ENCODE data around the gene WDFY3. TPM values are rescaled to one million over a fixed set of nuclear protein-coding genes. Genes with fewer than 3 reads are reported as not detected.

The WDFY3 gene
- total and polyA plus RNA-seq, 2 experiments from 2014 or later, result 8.0 to 89.0 TPM

DNA sequence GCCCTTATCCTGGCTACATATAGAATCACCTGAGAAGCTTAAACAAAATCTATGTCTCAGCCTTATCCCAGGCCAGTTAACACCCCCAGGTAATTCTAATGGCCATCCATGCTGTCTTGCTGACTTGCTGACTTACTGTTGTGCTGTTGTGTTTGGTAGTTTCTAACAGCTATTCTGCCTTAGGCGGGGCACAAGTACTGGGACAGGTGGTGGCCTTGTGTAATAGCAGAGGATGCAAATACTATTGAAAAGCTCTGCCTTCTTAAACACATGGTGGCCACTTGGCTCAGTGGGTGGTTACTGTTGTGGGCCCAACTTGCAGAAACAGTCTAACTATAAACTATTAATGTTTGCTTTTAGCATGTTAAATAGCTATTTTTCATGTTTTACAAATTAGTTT lies 327.3 kb downstream of the WDFY3 start (continued):
- TF ChIP-seq ETS1 (IDR thresholded peaks at IDR 0.05) (no peak), REST (IDR thresholded peaks at IDR 0.05; ENCODE audit: unreplicated experiment) (no peak), JUNB (IDR thresholded peaks at IDR 0.05; ENCODE audit: unreplicated experiment) (no peak), EZH2phosphoT487 (IDR thresholded peaks at IDR 0.05; ENCODE audit: unreplicated experiment) (no peak), NANOG (IDR thresholded peaks at IDR 0.05; ENCODE audit: borderline replicate concordance) (no peak)

DNA sequence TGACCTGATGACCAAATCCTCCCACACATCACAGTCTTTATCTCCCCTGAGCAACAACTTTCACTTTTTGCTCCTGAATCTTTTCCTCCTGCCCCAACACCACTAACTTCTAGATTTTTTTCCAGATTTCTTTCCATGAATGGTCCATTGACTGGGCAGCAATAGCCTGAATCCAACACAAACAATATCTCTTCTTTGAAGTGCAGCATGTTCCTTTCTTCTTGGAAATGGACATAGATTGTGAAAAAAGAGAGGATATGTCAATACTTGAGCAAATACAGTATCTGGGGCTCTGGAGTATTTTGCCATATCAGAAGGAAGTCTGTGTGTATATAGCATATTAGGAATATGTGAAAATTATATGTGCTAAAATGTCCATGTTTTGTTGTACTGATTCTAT lies 328.4 kb downstream of the WDFY3 start:
- Histone ChIP-seq H3K9me2 (ENCODE audit: insufficient read depth) (no peaks in the 10 kb centered on the region), H3K4me1 (ENCODE audit: insufficient read depth) (no peaks in the 10 kb centered on the region), H3K79me2 (replicated peaks; ENCODE audit: insufficient read depth) (no peaks in the 10 kb centered on the region), H2AFZ (no peak overlapping the region), H3K27me3 (ENCODE audit: insufficient read depth) (no peaks in the 10 kb centered on the region), H3K27ac (ENCODE audit: low read depth) (no peak overlapping the region), H4K20me1 (replicated peaks; ENCODE audit: insufficient read depth) (no peaks in the 10 kb centered on the region), H3K4me3 (no peak overlapping the region), H3K4me2 (no peak overlapping the region), H3K36me3 (ENCODE audit: insufficient read depth) (peaks cover 8% of the 10 kb centered on the region), H3F3A (replicated peaks; ENCODE audit: low read depth) (no peaks in the 10 kb centered on the region)
- ATAC-seq (no peak), DNase-seq (ENCODE audit: low spot score) (no peak)
- no peaks in the 10 kb centered on the region for H3K27me3 Mint-ChIP-seq (ENCODE audit: insufficient read depth, low read depth, poor library complexity)
- H3K4me3 Mint-ChIP-seq, result no peak overlapping the region
- peaks cover 33% of the 10 kb centered on the region for H3K36me3 Mint-ChIP-seq (ENCODE audit: low read depth)
- no peak overlapping the region for H3K27ac Mint-ChIP-seq
- peaks cover 2% of the 10 kb centered on the region; the same call in 1 of the 3 replicates for H3K4me1 Mint-ChIP-seq
- H3K9me3 Mint-ChIP-seq, result no peaks in the 10 kb centered on the region
- TF ChIP-seq ZNF331 (CRISPR knock-in tag; IDR thresholded peaks at IDR 0.05; ENCODE audit: low read depth) (no peak), ETS1 (IDR thresholded peaks at IDR 0.05) (no peak), STAT1 (IDR thresholded peaks at IDR 0.05; ENCODE audit: unreplicated experiment) (no peak), EZH2 (IDR thresholded peaks at IDR 0.05; ENCODE audit: low read depth, unreplicated experiment) (no peak), EZH2phosphoT487 (IDR thresholded peaks at IDR 0.05; ENCODE audit: unreplicated experiment) (no peak), REST (IDR thresholded peaks at IDR 0.05; ENCODE audit: unreplicated experiment) (no peak)
- TF ChIP-seq, protein P1, sequence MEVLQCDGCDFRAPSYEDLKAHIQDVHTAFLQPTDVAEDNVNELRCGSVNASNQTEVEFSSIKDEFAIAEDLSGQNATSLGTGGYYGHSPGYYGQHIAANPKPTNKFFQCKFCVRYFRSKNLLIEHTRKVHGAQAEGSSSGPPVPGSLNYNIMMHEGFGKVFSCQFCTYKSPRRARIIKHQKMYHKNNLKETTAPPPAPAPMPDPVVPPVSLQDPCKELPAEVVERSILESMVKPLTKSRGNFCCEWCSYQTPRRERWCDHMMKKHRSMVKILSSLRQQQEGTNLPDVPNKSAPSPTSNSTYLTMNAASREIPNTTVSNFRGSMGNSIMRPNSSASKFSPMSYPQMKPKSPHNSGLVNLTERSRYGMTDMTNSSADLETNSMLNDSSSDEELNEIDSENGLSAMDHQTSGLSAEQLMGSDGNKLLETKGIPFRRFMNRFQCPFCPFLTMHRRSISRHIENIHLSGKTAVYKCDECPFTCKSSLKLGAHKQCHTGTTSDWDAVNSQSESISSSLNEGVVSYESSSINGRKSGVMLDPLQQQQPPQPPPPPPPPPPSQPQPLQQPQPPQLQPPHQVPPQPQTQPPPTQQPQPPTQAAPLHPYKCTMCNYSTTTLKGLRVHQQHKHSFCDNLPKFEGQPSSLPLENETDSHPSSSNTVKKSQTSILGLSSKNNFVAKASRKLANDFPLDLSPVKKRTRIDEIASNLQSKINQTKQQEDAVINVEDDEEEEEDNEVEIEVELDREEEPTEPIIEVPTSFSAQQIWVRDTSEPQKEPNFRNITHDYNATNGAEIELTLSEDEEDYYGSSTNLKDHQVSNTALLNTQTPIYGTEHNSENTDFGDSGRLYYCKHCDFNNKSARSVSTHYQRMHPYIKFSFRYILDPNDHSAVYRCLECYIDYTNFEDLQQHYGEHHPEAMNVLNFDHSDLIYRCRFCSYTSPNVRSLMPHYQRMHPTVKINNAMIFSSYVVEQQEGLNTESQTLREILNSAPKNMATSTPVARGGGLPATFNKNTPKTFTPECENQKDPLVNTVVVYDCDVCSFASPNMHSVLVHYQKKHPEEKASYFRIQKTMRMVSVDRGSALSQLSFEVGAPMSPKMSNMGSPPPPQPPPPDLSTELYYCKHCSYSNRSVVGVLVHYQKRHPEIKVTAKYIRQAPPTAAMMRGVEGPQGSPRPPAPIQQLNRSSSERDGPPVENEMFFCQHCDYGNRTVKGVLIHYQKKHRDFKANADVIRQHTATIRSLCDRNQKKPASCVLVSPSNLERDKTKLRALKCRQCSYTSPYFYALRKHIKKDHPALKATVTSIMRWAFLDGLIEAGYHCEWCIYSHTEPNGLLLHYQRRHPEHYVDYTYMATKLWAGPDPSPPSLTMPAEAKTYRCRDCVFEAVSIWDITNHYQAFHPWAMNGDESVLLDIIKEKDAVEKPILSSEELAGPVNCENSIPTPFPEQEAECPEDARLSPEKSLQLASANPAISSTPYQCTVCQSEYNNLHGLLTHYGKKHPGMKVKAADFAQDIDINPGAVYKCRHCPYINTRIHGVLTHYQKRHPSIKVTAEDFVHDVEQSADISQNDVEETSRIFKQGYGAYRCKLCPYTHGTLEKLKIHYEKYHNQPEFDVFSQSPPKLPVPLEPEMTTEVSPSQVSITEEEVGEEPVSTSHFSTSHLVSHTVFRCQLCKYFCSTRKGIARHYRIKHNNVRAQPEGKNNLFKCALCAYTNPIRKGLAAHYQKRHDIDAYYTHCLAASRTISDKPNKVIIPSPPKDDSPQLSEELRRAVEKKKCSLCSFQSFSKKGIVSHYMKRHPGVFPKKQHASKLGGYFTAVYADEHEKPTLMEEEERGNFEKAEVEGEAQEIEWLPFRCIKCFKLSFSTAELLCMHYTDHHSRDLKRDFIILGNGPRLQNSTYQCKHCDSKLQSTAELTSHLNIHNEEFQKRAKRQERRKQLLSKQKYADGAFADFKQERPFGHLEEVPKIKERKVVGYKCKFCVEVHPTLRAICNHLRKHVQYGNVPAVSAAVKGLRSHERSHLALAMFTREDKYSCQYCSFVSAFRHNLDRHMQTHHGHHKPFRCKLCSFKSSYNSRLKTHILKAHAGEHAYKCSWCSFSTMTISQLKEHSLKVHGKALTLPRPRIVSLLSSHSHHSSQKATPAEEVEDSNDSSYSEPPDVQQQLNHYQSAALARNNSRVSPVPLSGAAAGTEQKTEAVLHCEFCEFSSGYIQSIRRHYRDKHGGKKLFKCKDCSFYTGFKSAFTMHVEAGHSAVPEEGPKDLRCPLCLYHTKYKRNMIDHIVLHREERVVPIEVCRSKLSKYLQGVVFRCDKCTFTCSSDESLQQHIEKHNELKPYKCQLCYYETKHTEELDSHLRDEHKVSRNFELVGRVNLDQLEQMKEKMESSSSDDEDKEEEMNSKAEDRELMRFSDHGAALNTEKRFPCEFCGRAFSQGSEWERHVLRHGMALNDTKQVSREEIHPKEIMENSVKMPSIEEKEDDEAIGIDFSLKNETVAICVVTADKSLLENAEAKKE (CRISPR knock-in tag; IDR thresholded peaks at IDR 0.05), result no peak
